PC-9 (cell line): ENCODE results near the gene KIF21A. TPM values are rescaled to one million over a fixed set of nuclear protein-coding genes. Genes with fewer than 3 reads are reported as not detected.
A peak's percentile ranks its signal among the peaks of the same experiment; 100 is the strongest.

Experiments
- BruUV-seq: library from RNA; stranded (reverse); fragments of 400-500 nt; replicated peaks from 2 replicates; lab custom pipeline; 2021; lab: Mats Ljungman, UMichigan
- CTCF ChIA-PET: fragments of 300-600 bp; sonication (Branson Sonifier 250); formaldehyde crosslinking; loops from one replicate; lab custom pipeline; 2022; ENCODE audit warnings: antibody characterized with exemption; lab: Charles Lee
- POLR2A ChIA-PET: fragments of 300-600 bp; sonication (Branson Sonifier 250); formaldehyde crosslinking; loops from one replicate; lab custom pipeline; 2022; ENCODE audit warnings: antibody characterized with exemption; ENCODE audit not compliant: unreplicated experiment; lab: Charles Lee
- DNase-seq, 2 experiments: peaks; one replicate each; pipeline versions ENCODE4 v3.0.0 to v3.0.0-alpha.2; 2015 to 2022; ENCODE audit warnings: mixed read lengths in 1 of 2
- H2AFZ ChIP-seq: fragments of 200-600 bp; sonication (generic); 2 replicates; pipeline ENCODE4 v1.8.1; 2017; ENCODE audit warnings: antibody characterized with exemption
- H3F3A ChIP-seq: fragments of 200-600 bp; sonication (generic); 2 replicates; pipeline ENCODE4 v1.8.1; 2017; ENCODE audit warnings: antibody characterized with exemption, mild to moderate bottlenecking, low read depth; ENCODE audit not compliant: insufficient read depth
- H3K27ac ChIP-seq: fragments of 200-600 bp; sonication (generic); 2 replicates; pipeline ENCODE4 v1.6.1; 2016; ENCODE audit warnings: mixed run types
- H3K27me3 ChIP-seq: fragments of 200-600 bp; sonication (generic); 2 replicates; pipeline ENCODE4 v1.6.1; 2016; ENCODE audit warnings: low read depth, mixed run types; ENCODE audit not compliant: insufficient read depth
- H3K36me3 ChIP-seq: fragments of 200-600 bp; sonication (generic); 2 replicates; pipeline ENCODE4 v1.6.1; 2016; ENCODE audit warnings: low read depth, mixed run types
- H3K4me1 ChIP-seq: fragments of 200-600 bp; sonication (generic); replicated peaks from 2 replicates; pipeline ENCODE4 v1.6.1; 2016; ENCODE audit warnings: mixed run types; ENCODE audit not compliant: insufficient read depth
- H3K4me2 ChIP-seq: fragments of 200-600 bp; sonication (generic); 2 replicates; pipeline ENCODE4 v1.6.1; 2017; ENCODE audit warnings: mixed run types
- H3K4me3 ChIP-seq: fragments of 200-600 bp; sonication (generic); 2 replicates; pipeline ENCODE4 v1.6.1; 2016; ENCODE audit warnings: mixed run types
- H3K79me2 ChIP-seq: fragments of 200-600 bp; sonication (generic); 2 replicates; pipeline ENCODE4 v1.6.1; 2017; ENCODE audit warnings: low read depth, mixed run types
- H3K9me2 ChIP-seq: fragments of 200-600 bp; sonication (generic); 2 replicates; pipeline ENCODE4 v1.8.1; 2017; ENCODE audit warnings: mild to moderate bottlenecking; ENCODE audit not compliant: insufficient read depth
- H3K9me3 ChIP-seq: fragments of 200-600 bp; sonication (generic); 2 replicates; pipeline ENCODE4 v1.8.1; 2016; ENCODE audit warnings: low read depth; ENCODE audit not compliant: insufficient read depth
- H4K20me1 ChIP-seq: fragments of 200-600 bp; sonication (generic); 2 replicates; pipeline ENCODE4 v1.8.1; 2017; ENCODE audit not compliant: insufficient read depth
- EZH2 ChIP-seq: fragments of 200-600 bp; sonication (generic); IDR thresholded peaks from 2 replicates; pipeline ENCODE4 v1.8.0; 2017; ENCODE audit warnings: antibody characterized with exemption, low read depth
- intact Hi-C: fragments of 100-400 bp; cut with micrococcal nuclease; formaldehyde crosslinking; loops from one replicate; pipeline ENCODE4 v1.10.0; 2022; ENCODE audit not compliant: unreplicated experiment
- total RNA-seq: library from RNA; stranded (reverse); gene quantifications from 2 replicates; pipeline ENCODE4 v1.2.3, GENCODE V29; 2021
- TF ChIP-seq, protein P1 (sequence below): fragments of 200-600 bp; sonication (generic); conservative IDR thresholded peaks from 2 replicates; pipeline ENCODE4 v1.6.1; 2017; ENCODE audit warnings: mixed run types, antibody characterized with exemption, mild to moderate bottlenecking, moderate library complexity

The KIF21A gene
- total RNA-seq, 1 experiment from 2014 or later, result 13.6 TPM

DNA sequence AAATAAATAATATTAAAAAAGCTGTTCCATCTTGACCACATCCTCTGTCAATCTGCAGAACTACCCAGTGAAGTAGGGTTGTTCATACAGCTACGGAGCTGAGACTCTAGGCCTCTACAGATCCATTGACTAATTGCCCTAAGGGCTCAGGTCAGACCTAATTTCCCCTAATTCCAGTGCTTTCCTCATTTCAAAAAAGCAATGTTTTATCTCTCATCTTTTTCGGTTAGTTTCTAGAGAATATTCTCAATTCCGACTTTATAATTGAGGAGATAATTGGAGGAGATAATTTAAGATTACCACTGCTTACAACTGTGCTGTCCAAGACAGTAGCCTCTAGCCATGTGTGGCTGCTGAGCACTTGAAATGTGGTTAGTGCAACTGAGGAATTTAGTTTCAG lies 167.1 kb downstream of the KIF21A start:
- Histone ChIP-seq H3K36me3 (no peaks in the 10 kb centered on the region), H3K27me3 (no peaks in the 10 kb centered on the region), H3K27ac (no peak overlapping the region), H3K79me2 (no peaks in the 10 kb centered on the region), H3K9me3 (no peaks in the 10 kb centered on the region), H3K4me2 (no peak overlapping the region), H3K9me2 (no peaks in the 10 kb centered on the region), H4K20me1 (no peaks in the 10 kb centered on the region), H3F3A (no peaks in the 10 kb centered on the region), H3K4me3 (no peak overlapping the region), H3K4me1 (no peaks in the 10 kb centered on the region), H2AFZ (no peak overlapping the region)
- no TSS peak for BruUV-seq
- no peak for DNase-seq
- TF ChIP-seq EZH2, result no peak
- TF ChIP-seq, protein P1, sequence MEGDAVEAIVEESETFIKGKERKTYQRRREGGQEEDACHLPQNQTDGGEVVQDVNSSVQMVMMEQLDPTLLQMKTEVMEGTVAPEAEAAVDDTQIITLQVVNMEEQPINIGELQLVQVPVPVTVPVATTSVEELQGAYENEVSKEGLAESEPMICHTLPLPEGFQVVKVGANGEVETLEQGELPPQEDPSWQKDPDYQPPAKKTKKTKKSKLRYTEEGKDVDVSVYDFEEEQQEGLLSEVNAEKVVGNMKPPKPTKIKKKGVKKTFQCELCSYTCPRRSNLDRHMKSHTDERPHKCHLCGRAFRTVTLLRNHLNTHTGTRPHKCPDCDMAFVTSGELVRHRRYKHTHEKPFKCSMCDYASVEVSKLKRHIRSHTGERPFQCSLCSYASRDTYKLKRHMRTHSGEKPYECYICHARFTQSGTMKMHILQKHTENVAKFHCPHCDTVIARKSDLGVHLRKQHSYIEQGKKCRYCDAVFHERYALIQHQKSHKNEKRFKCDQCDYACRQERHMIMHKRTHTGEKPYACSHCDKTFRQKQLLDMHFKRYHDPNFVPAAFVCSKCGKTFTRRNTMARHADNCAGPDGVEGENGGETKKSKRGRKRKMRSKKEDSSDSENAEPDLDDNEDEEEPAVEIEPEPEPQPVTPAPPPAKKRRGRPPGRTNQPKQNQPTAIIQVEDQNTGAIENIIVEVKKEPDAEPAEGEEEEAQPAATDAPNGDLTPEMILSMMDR, result no peak
- intact Hi-C loops, result loop anchor here (10.0 kb wide), 1 partner anchor 1141 kb away; no protein-coding TSS in a partner anchor
- ChIA-PET POLR2A (no interaction called here), CTCF (no interaction called here)

DNA sequence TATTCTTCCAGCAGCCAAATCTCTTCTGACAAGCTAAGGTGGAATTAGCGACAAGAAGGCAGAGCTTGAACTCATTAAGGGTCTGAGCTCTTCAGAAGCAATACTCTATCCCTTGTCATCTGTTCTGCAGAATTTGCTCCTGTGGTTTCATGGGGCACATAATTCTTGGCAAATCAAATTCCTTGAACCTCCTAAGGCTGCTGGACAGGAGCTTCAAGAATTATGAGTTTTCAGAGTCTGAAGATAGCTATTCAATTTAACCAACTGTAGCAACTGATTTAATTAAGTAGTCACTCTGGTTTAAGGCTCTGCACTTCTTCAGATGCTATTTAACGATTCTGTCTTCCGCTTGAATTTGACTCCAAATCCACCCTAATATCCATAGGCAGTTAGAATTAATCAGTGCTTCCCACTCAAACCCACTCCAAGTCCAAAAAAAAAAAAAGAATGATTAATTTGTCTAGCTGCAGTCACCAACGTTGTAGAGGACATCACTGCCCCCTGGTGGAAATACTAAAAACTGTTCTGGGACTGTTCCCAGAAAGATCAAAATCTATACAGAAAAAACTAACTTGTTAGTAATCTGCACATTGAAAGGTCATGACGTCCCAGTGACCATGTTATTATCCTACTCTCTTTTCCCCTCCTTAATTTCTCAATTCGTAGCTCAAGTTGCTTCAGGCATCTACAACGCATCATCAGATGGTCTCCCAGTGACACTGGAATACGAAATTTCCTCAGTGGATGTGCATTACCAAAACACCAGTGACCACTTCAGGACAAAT lies 169.9 kb downstream of the KIF21A start:
- Histone ChIP-seq H3F3A (no peaks in the 10 kb centered on the region), H3K9me3 (no peaks in the 10 kb centered on the region), H3K4me1 (no peaks in the 10 kb centered on the region), H3K27ac (no peak overlapping the region), H3K79me2 (no peaks in the 10 kb centered on the region), H3K4me3 (no peak overlapping the region), H3K27me3 (no peaks in the 10 kb centered on the region), H2AFZ (no peak overlapping the region), H3K36me3 (no peaks in the 10 kb centered on the region), H3K4me2 (no peak overlapping the region), H4K20me1 (no peaks in the 10 kb centered on the region), H3K9me2 (no peaks in the 10 kb centered on the region)
- ChIA-PET POLR2A (interaction anchor here (0.6 kb wide), 1 partner anchor 116 kb away, joined by 4 read pairs; no protein-coding TSS in a partner anchor), CTCF (interaction anchor here (0.6 to 1.2 kb wide), 6 partner anchors 41 to 917 kb away, joined by 3 to 6 read pairs (median 3); partner anchors contain the start of gene CPNE8)
- intact Hi-C loops, result loop anchor here (1.0 to 10.0 kb wide), 6 partner anchors 126 to 1216 kb away; no protein-coding TSS in a partner anchor
- no TSS peak for BruUV-seq
- peak in 1 of 2 experiments; percentile 19 for DNase-seq
- no peak for TF ChIP-seq EZH2
- TF ChIP-seq, protein P1, result peak; percentile 78

DNA sequence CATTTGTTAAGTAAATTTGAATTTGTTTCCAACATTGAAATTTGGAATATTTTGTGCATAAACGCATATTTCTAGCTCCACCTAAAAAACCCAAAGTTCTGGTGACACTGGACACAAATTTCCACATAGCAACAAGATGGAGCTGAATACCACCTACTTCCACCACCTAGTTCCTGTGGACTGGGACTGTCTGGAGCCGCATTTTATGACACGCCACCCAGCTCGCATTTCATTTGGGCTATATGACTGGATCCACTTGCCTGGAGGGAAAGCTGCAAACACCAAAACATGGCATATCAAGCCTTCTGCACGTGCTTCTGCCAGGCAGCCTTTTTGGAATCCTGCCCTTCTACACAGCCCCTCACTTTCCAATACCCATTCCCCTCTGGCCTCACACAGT lies 173.4 kb downstream of the KIF21A start:
- H3F3A ChIP-seq, result no peaks in the 10 kb centered on the region
- BruUV-seq, result no TSS peak
- no peaks in the 10 kb centered on the region for H3K4me1 ChIP-seq
- ChIA-PET CTCF (no interaction called here), POLR2A (no interaction called here)
- no peaks in the 10 kb centered on the region for H3K79me2 ChIP-seq
- TF ChIP-seq EZH2, result no peak
- TF ChIP-seq, protein P1, result no peak
- H4K20me1 ChIP-seq, result no peaks in the 10 kb centered on the region
- intact Hi-C loops, result no loop called here
- H3K9me3 ChIP-seq, result no peaks in the 10 kb centered on the region
- no peak overlapping the region for H3K4me2 ChIP-seq
- no peaks in the 10 kb centered on the region for H3K9me2 ChIP-seq
- H3K27me3 ChIP-seq, result no peaks in the 10 kb centered on the region
- no peak overlapping the region for H3K4me3 ChIP-seq
- no peaks in the 10 kb centered on the region for H3K36me3 ChIP-seq
- no peak overlapping the region for H3K27ac ChIP-seq
- no peak overlapping the region for H2AFZ ChIP-seq
- DNase-seq, result no peak
